ENCODE measurements around the gene CFHR2. TPM values are rescaled to one million over a fixed set of nuclear protein-coding genes. Genes with fewer than 3 reads are reported as not detected.
"Not testable (repeated sequence)": the region's sequence is repeated elsewhere in the genome, so short reads cannot be mapped to it uniquely, and the experiment has no call there.

CFHR2 gene
- not detected for total RNA-seq

GRCh38 chr1:196943568-196943967 lies at the start of gene CFHR2:
TSS of gene CFHR2 (plus strand) at chr1:196943738. CDS start at chr1:196943881, 143 bp downstream.
- not testable (repeated sequence) for DNase-seq

GRCh38 chr1:196896355-196896754 lies 47.2 kb upstream of the CFHR2 start:
- no peak for DNase-seq

- no peak for DNase-seq
Measured at GRCh38 chr1:196897158-196897828, 46.2 kb upstream of the CFHR2 start.

- no peak for DNase-seq
Measured at GRCh38 chr1:196902344-196902743, 41.2 kb upstream of the CFHR2 start.

- DNase-seq, result no peak
Measured at GRCh38 chr1:196910215-196910614, 33.3 kb upstream of the CFHR2 start.

- DNase-seq, result not testable (repeated sequence)
Measured at GRCh38 chr1:196912283-196912682, 31.3 kb upstream of the CFHR2 start.

- DNase-seq, result not testable (repeated sequence)
Measured at GRCh38 chr1:196926839-196927238, 16.7 kb upstream of the CFHR2 start.

GRCh38 chr1:196932853-196933252 lies 10.7 kb upstream of the CFHR2 start:
- not testable (repeated sequence) for DNase-seq

GRCh38 chr1:196933531-196934189 lies 9.9 kb upstream of the CFHR2 start:
- DNase-seq, result no peak

- DNase-seq, result not testable (repeated sequence)
Measured at GRCh38 chr1:196941474-196941873, 2.1 kb upstream of the CFHR2 start.

- no peak for DNase-seq
Measured at GRCh38 chr1:196951711-196952394, 8.3 kb downstream of the CFHR2 start.

GRCh38 chr1:196954778-196955177 lies 11.2 kb downstream of the CFHR2 start:
- no peak for DNase-seq

GRCh38 chr1:196955926-196956325 lies 12.4 kb downstream of the CFHR2 start:
- DNase-seq, result no peak

- no peak for DNase-seq
Measured at GRCh38 chr1:196960854-196961253, 17.3 kb downstream of the CFHR2 start.

- DNase-seq, result no peak
Measured at GRCh38 chr1:196970182-196970581, 26.6 kb downstream of the CFHR2 start.

GRCh38 chr1:196976278-196976677 lies 32.7 kb downstream of the CFHR2 start:
- no peak for DNase-seq

- DNase-seq, result no peak
Measured at GRCh38 chr1:196977278-196977677, 33.7 kb downstream of the CFHR2 start, which contains the start of gene CFHR5. TSS of gene CFHR5 (plus strand) at chr1:196977556. CDS start at chr1:196977665, 109 bp downstream.

- no peak for DNase-seq
Measured at GRCh38 chr1:196980859-196981258, 37.3 kb downstream of the CFHR2 start.

- DNase-seq, result not testable (repeated sequence)
Measured at GRCh38 chr1:196982247-196982646, 38.7 kb downstream of the CFHR2 start.

- DNase-seq, result not testable (repeated sequence)
Measured at GRCh38 chr1:196991919-196992651, 48.5 kb downstream of the CFHR2 start.

- DNase-seq, result no peak
Measured at GRCh38 chr1:196993916-196994315, 50.4 kb downstream of the CFHR2 start.

GRCh38 chr1:196997423-196997822 lies 53.9 kb downstream of the CFHR2 start:
- DNase-seq, result no peak

- no peak for DNase-seq
Measured at GRCh38 chr1:197001828-197002227, 58.3 kb downstream of the CFHR2 start.
